ENCODE measurements around the gene ICA1.

DNA sequence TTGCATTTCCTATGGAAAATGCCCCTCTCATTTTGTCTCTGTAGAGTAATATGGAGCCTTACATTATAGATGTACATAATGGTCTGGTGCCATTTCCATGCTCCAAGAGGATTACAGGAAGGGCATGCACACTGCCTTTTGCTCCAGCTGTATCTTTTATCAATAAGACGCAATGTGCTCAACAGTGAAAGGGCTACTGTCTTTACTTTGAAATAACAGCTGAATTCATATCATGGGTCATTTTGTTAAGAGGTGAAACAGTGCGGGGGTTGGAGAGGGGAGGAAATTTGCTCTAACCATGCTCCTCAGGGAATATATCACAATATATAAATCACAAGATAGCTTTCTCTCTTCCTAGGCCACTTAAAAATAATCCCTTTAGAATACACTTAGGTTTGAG lies 77.7 kb downstream of the ICA1 start:
- TF ChIP-seq CREB1 (IDR thresholded peaks at IDR 0.05) (no peak), CREB1 (CRISPR knock-in tag; IDR thresholded peaks at IDR 0.05) (no peak), ZFP37 (CRISPR knock-in tag; IDR thresholded peaks at IDR 0.05; ENCODE audit: borderline replicate concordance) (no peak), POLR2A (IDR thresholded peaks at IDR 0.05; ENCODE audit: insufficient read depth in 1 of 2, low read depth in 2 of 2, low read length in 2 of 2) (no peak), YY1 (IDR thresholded peaks at IDR 0.05; ENCODE audit: insufficient read depth, insufficient replicate concordance, low read depth, low read length) (no peak)
- TF ChIP-seq, protein P1, sequence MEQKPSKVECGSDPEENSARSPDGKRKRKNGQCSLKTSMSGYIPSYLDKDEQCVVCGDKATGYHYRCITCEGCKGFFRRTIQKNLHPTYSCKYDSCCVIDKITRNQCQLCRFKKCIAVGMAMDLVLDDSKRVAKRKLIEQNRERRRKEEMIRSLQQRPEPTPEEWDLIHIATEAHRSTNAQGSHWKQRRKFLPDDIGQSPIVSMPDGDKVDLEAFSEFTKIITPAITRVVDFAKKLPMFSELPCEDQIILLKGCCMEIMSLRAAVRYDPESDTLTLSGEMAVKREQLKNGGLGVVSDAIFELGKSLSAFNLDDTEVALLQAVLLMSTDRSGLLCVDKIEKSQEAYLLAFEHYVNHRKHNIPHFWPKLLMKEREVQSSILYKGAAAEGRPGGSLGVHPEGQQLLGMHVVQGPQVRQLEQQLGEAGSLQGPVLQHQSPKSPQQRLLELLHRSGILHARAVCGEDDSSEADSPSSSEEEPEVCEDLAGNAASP (CRISPR knock-in tag; IDR thresholded peaks at IDR 0.05; ENCODE audit: borderline replicate concordance): no peak
